GM18499 (cell line): ENCODE results near the gene PRAMEF11.

Experiments
- ATAC-seq: cut with Tn5 transposase; IDR thresholded peaks from one replicate; pipeline ENCODE4 v1.9.1; 2021; ENCODE audit warnings: moderate number of reproducible peaks; ENCODE audit not compliant: insufficient read depth, unreplicated experiment

The PRAMEF11 gene

GRCh38 chr1:12775443-12775842 is 55.8 kb downstream of the PRAMEF11 start:
- no peak for ATAC-seq

- ATAC-seq, result no peak
Observed at GRCh38 chr1:12774801-12775345, 56.3 kb downstream of the PRAMEF11 start.
